Kidney tubule cell (primary cell): ENCODE measurements around the gene SPCS1.
"Not testable (repeated sequence)": the region's sequence is repeated elsewhere in the genome, so short reads cannot be mapped to it uniquely, and the experiment has no call there.

Experiments
- DNase-seq: peaks from one replicate; pipeline ENCODE4 v3.0.0-alpha.2; 2018; ENCODE audit warnings: low spot score

The SPCS1 gene

GRCh38 chr3:52705688-52706686, at the start of gene SPCS1, which contains the start of gene GLT8D1:
Gene SPCS1, plus strand, starts transcription at chr3:52706106. Its CDS starts 141 bp downstream, at chr3:52706247.
Gene GLT8D1, minus strand, starts transcription at chr3:52705791. Its CDS starts 5,331 bp downstream, at chr3:52700460.
- peak; percentile 89 for DNase-seq

GRCh38 chr3:52660046-52660445, 45.9 kb upstream of the SPCS1 start:
- no peak for DNase-seq

- DNase-seq, result no peak
Observed at GRCh38 chr3:52663098-52663497, 42.8 kb upstream of the SPCS1 start.

GRCh38 chr3:52670621-52671521, 35.0 kb upstream of the SPCS1 start:
- peak; percentile 100 for DNase-seq

GRCh38 chr3:52671676-52672075, 34.2 kb upstream of the SPCS1 start:
- DNase-seq, result peak; percentile 64

GRCh38 chr3:52676201-52676600, 29.7 kb upstream of the SPCS1 start:
- not testable (repeated sequence) for DNase-seq

GRCh38 chr3:52678265-52679198, 27.4 kb upstream of the SPCS1 start:
- no peak for DNase-seq

- no peak for DNase-seq
Observed at GRCh38 chr3:52679199-52679538, 26.7 kb upstream of the SPCS1 start.

GRCh38 chr3:52679811-52680210, 26.1 kb upstream of the SPCS1 start:
- no peak for DNase-seq

GRCh38 chr3:52681596-52681995, 24.3 kb upstream of the SPCS1 start:
- no peak for DNase-seq

- peak; percentile 78 for DNase-seq
Observed at GRCh38 chr3:52682016-52682415, 23.9 kb upstream of the SPCS1 start.

- no peak for DNase-seq
Observed at GRCh38 chr3:52683611-52684010, 22.3 kb upstream of the SPCS1 start.

- no peak for DNase-seq
Observed at GRCh38 chr3:52684184-52684583, 21.7 kb upstream of the SPCS1 start.

GRCh38 chr3:52685285-52685708, 20.6 kb upstream of the SPCS1 start:
- peak; percentile 88 for DNase-seq

GRCh38 chr3:52685709-52686691, 19.9 kb upstream of the SPCS1 start, which contains the start of the genes GNL3 and PBRM1:
Gene GNL3, plus strand, starts transcription at chr3:52686032. Its CDS starts 61 bp downstream, at chr3:52686093.
Gene PBRM1, minus strand, starts transcription at chr3:52685913.
- peak; percentile 96 for DNase-seq

- no peak for DNase-seq
Observed at GRCh38 chr3:52688266-52688665, 17.6 kb upstream of the SPCS1 start.

- DNase-seq, result no peak
Observed at GRCh38 chr3:52689151-52689550, 16.8 kb upstream of the SPCS1 start.

- no peak for DNase-seq
Observed at GRCh38 chr3:52690560-52690959, 15.3 kb upstream of the SPCS1 start.

GRCh38 chr3:52693071-52693470, 12.8 kb upstream of the SPCS1 start:
- no peak for DNase-seq
